Endothelial cell of umbilical vein (primary cell): ENCODE data around the gene MAP2K4.

Experiments used
- CTCF ChIP-seq, 2 donors: IDR thresholded peaks; 1 replicate in 1 of 2; 2 replicates in 1 of 2; pipeline ENCODE4 v1.5.1; 2011; ENCODE audit warnings: low read length in 2 of 2, mild to moderate bottlenecking in 2 of 2, moderate library complexity in 2 of 2, control low read depth in 1 of 2, inconsistent platforms in 1 of 2, low read depth in 1 of 2; ENCODE audit not compliant: insufficient read depth in 1 of 2; ENCODE audit errors: extremely low read depth in 1 of 2
- EZH2 ChIP-seq: IDR thresholded peaks from 2 replicates; pipeline ENCODE4 v1.6.1; 2012; ENCODE audit warnings: borderline replicate concordance, low read depth, mild to moderate bottlenecking, moderate library complexity, low read length, inconsistent platforms; ENCODE audit not compliant: severe bottlenecking
- FOS ChIP-seq: IDR thresholded peaks from 2 replicates; pipeline ENCODE4 v1.6.1; 2011; ENCODE audit warnings: mild to moderate bottlenecking, low read length, moderate library complexity, borderline replicate concordance; ENCODE audit not compliant: insufficient read depth
- GATA2 ChIP-seq: IDR thresholded peaks from 2 replicates; pipeline ENCODE4 v1.7.0; 2011; ENCODE audit warnings: low read depth, mild to moderate bottlenecking, moderate library complexity, mixed read lengths, low read length; ENCODE audit not compliant: insufficient read length, insufficient read depth
- JUN ChIP-seq: IDR thresholded peaks from 2 replicates; pipeline ENCODE4 v1.6.1; 2011; ENCODE audit warnings: borderline replicate concordance, low read depth; ENCODE audit not compliant: insufficient read length, insufficient read depth
- MAX ChIP-seq: IDR thresholded peaks from 2 replicates; pipeline ENCODE4 v1.6.1; 2011; ENCODE audit not compliant: insufficient read depth, insufficient read length
- MYC ChIP-seq: IDR thresholded peaks from one replicate; pipeline ENCODE4 v1.6.1; 2011; ENCODE audit warnings: mild to moderate bottlenecking, low read depth, low read length
- POLR2A ChIP-seq: IDR thresholded peaks from 2 replicates; pipeline ENCODE4 v1.6.1; 2012; ENCODE audit warnings: low read depth, mild to moderate bottlenecking, control low read depth, low read length
- POLR2AphosphoS5 ChIP-seq: IDR thresholded peaks from 2 replicates; pipeline ENCODE4 v1.6.1; 2012; ENCODE audit warnings: low read depth, mild to moderate bottlenecking, control low read depth, low read length, moderate library complexity; ENCODE audit not compliant: insufficient read depth

- TF ChIP-seq CTCF (IDR thresholded peaks at IDR 0.05; ENCODE audit: extremely low read depth in 1 of 2, insufficient read depth in 1 of 2, low read depth in 1 of 2, low read length in 2 of 2) (no peak), POLR2A (no peak), POLR2AphosphoS5 (no peak), EZH2 (no peak), MAX (no peak), MYC (no peak), GATA2 (no peak), FOS (no peak), JUN (no peak)
Measured at GRCh38 chr17:12118617-12119016, 97.9 kb downstream of the MAP2K4 start.
